ENCODE results near the gene SNRPD2.

The SNRPD2 gene

DNA sequence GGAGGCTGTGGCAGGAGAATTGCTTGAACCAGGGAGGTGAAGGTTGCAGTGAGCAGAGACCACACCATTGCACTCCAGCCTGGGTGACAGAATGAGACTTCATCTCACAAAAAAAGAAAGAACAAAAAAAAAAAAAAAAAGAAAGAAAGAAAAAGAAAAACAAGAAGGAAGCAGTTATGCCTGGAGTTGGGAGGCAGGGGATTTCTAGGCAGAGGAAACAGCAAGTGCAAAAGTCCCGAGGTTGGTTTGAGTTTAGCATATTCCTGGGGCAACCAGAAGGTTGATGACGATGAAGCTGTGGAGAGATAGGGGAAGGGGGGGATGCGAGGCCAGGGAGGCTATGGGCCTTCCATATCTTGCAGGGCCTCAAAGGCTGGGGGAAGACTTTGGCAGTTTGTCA is 41.0 kb downstream of the SNRPD2 start:
- Histone ChIP-seq H2AFZ (ENCODE audit: low read depth, low read length) (no peak overlapping the region), H3K9ac (ENCODE audit: low read depth, low read length) (no peak overlapping the region), H3K36me3 (ENCODE audit: insufficient read depth, low read length) (no peaks in the 10 kb centered on the region), H4K20me1 (ENCODE audit: insufficient read depth, low read length) (no peaks in the 10 kb centered on the region), H3K79me2 (ENCODE audit: insufficient read depth, low read length) (no peaks in the 10 kb centered on the region), H3K27ac (ENCODE audit: low read length) (no peak overlapping the region), H3K4me3 (ENCODE audit: low read depth in 1 of 2, low read length in 2 of 2) (no peak overlapping the region), H3K27me3 (ENCODE audit: insufficient read depth, low read length, poor library complexity) (no peaks in the 10 kb centered on the region), H3K4me2 (ENCODE audit: insufficient read depth, low read length) (no peak overlapping the region), H3K4me1 (ENCODE audit: insufficient read depth, low read length) (peaks cover 10% of the 10 kb centered on the region), H3K9me3 (ENCODE audit: insufficient read depth, low read length, severe bottlenecking) (no peaks in the 10 kb centered on the region)
- ATAC-seq (ENCODE audit: insufficient read depth, low read depth): no peak
- no peak for DNase-seq
- TF ChIP-seq, protein P1, sequence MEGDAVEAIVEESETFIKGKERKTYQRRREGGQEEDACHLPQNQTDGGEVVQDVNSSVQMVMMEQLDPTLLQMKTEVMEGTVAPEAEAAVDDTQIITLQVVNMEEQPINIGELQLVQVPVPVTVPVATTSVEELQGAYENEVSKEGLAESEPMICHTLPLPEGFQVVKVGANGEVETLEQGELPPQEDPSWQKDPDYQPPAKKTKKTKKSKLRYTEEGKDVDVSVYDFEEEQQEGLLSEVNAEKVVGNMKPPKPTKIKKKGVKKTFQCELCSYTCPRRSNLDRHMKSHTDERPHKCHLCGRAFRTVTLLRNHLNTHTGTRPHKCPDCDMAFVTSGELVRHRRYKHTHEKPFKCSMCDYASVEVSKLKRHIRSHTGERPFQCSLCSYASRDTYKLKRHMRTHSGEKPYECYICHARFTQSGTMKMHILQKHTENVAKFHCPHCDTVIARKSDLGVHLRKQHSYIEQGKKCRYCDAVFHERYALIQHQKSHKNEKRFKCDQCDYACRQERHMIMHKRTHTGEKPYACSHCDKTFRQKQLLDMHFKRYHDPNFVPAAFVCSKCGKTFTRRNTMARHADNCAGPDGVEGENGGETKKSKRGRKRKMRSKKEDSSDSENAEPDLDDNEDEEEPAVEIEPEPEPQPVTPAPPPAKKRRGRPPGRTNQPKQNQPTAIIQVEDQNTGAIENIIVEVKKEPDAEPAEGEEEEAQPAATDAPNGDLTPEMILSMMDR (IDR thresholded peaks at IDR 0.05; ENCODE audit: borderline replicate concordance, extremely low read depth, low read length, poor library complexity, severe bottlenecking): no peak
- TF ChIP-seq EZH2 (IDR thresholded peaks at IDR 0.05; ENCODE audit: borderline replicate concordance, low read depth, low read length, severe bottlenecking): no peak

DNA sequence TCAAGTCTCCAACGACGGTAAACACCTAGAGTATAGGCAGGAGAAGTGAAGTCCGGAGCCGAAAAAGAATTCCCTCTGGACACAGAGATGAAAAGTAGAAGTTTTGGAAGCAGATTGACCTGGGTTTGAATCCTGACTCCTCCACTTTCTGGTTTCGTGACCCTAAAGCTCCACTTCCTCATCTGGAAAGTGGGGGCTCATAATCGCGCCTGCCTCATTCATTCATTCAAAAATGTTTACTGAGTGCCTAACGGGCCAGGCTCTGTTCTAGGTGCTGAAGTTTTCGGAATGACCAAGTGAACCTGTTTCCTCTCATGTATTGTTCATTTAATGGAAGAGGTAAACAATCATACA is 45.4 kb downstream of the SNRPD2 start:
- Histone ChIP-seq H3K4me1 (ENCODE audit: insufficient read depth, low read length) (peaks cover 36% of the 10 kb centered on the region), H3K4me2 (ENCODE audit: insufficient read depth, low read length) (peak overlapping the region; percentile 69), H2AFZ (ENCODE audit: low read depth, low read length) (peak overlapping the region; percentile 82), H4K20me1 (ENCODE audit: insufficient read depth, low read length) (0 out of 2 replicates have a peak, but pooled peaks cover 5% of the 10 kb centered on the region), H3K27ac (ENCODE audit: low read length) (peak overlapping the region; percentile 36), H3K36me3 (ENCODE audit: insufficient read depth, low read length) (no peaks in the 10 kb centered on the region), H3K9me3 (ENCODE audit: insufficient read depth, low read length, severe bottlenecking) (no peaks in the 10 kb centered on the region), H3K4me3 (ENCODE audit: low read depth in 1 of 2, low read length in 2 of 2) (peak overlapping the region in 1 of 2 experiments; percentile 59; a peak in 3 of 4 replicates), H3K27me3 (ENCODE audit: insufficient read depth, low read length, poor library complexity) (no peaks in the 10 kb centered on the region), H3K9ac (ENCODE audit: low read depth, low read length) (peak overlapping the region; percentile 46), H3K79me2 (ENCODE audit: insufficient read depth, low read length) (no peaks in the 10 kb centered on the region)
- no peak for ATAC-seq (ENCODE audit: insufficient read depth, low read depth)
- DNase-seq: no peak
- TF ChIP-seq, protein P1 (IDR thresholded peaks at IDR 0.05; ENCODE audit: borderline replicate concordance, extremely low read depth, low read length, poor library complexity, severe bottlenecking): no peak
- TF ChIP-seq EZH2 (IDR thresholded peaks at IDR 0.05; ENCODE audit: borderline replicate concordance, low read depth, low read length, severe bottlenecking): no peak

- Histone ChIP-seq H3K9ac (ENCODE audit: low read depth, low read length) (peak overlapping the region; percentile 46), H3K27ac (ENCODE audit: low read length) (peak overlapping the region; percentile 36)
Observed at GRCh38 chr19:45645631-45646344, 46.0 kb downstream of the SNRPD2 start.

More at GRCh38 chr19:45645631-45646344, 46.0 kb downstream of the SNRPD2 start:
- H3K27me3 ChIP-seq (ENCODE audit: insufficient read depth, low read length, poor library complexity): no peaks in the 10 kb centered on the region
- peaks cover 41% of the 10 kb centered on the region for H3K4me1 ChIP-seq (ENCODE audit: insufficient read depth, low read length)
- peak; percentile 91 for DNase-seq
- H3K4me2 ChIP-seq (ENCODE audit: insufficient read depth, low read length): peak overlapping the region; percentile 69
- no peaks in the 10 kb centered on the region for H3K36me3 ChIP-seq (ENCODE audit: insufficient read depth, low read length)
- H3K79me2 ChIP-seq (ENCODE audit: insufficient read depth, low read length): no peaks in the 10 kb centered on the region
- H3K4me3 ChIP-seq (ENCODE audit: low read depth in 1 of 2, low read length in 2 of 2): peak overlapping the region; percentile 0 to 59; a peak in 3 of 4 replicates
- peak overlapping the region; percentile 82 for H2AFZ ChIP-seq (ENCODE audit: low read depth, low read length)
- 0 out of 2 replicates have a peak, but pooled peaks cover 5% of the 10 kb centered on the region for H4K20me1 ChIP-seq (ENCODE audit: insufficient read depth, low read length)
- TF ChIP-seq EZH2 (IDR thresholded peaks at IDR 0.05; ENCODE audit: borderline replicate concordance, low read depth, low read length, severe bottlenecking): no peak
- TF ChIP-seq, protein P1 (IDR thresholded peaks at IDR 0.05; ENCODE audit: borderline replicate concordance, extremely low read depth, low read length, poor library complexity, severe bottlenecking): no peak
- H3K9me3 ChIP-seq (ENCODE audit: insufficient read depth, low read length, severe bottlenecking): no peaks in the 10 kb centered on the region
- ATAC-seq (ENCODE audit: insufficient read depth, low read depth): peak; percentile 84

Measured in DND-41 (cell line).